ENCODE results near the gene CHRM4.
"Not testable (repeated sequence)": the region's sequence is repeated elsewhere in the genome, so short reads cannot be mapped to it uniquely, and the experiment has no call there.

CHRM4 gene

GRCh38 chr11:46381819-46382645, 9.5 kb downstream of the CHRM4 start:
- DNase-seq = no peak

GRCh38 chr11:46381048-46381818, 10.3 kb downstream of the CHRM4 start, which contains the start of gene MDK:
Gene MDK (plus strand): TSS chr11:46381669. CDS start chr11:46382058, 389 bp downstream.
- no peak for DNase-seq

- DNase-seq = no peak
Observed at GRCh38 chr11:46380340-46381047, 11.1 kb downstream of the CHRM4 start.

GRCh38 chr11:46379482-46380293, 11.9 kb downstream of the CHRM4 start:
- DNase-seq = not testable (repeated sequence)

- no peak for DNase-seq
Observed at GRCh38 chr11:46378811-46379481, 12.6 kb downstream of the CHRM4 start.

- no peak for DNase-seq
Observed at GRCh38 chr11:46378296-46378695, 13.3 kb downstream of the CHRM4 start.

- no peak for DNase-seq
Observed at GRCh38 chr11:46377831-46378230, 13.7 kb downstream of the CHRM4 start.

- DNase-seq = no peak
Observed at GRCh38 chr11:46377290-46377689, 14.3 kb downstream of the CHRM4 start.

- no peak for DNase-seq
Observed at GRCh38 chr11:46376258-46377050, 15.1 kb downstream of the CHRM4 start.

GRCh38 chr11:46375392-46376101, 16.0 kb downstream of the CHRM4 start:
- no peak for DNase-seq

GRCh38 chr11:46374815-46375214, 16.8 kb downstream of the CHRM4 start:
- DNase-seq = no peak

- no peak for DNase-seq
Observed at GRCh38 chr11:46373787-46374740, 17.5 kb downstream of the CHRM4 start.

GRCh38 chr11:46372501-46372900, 19.1 kb downstream of the CHRM4 start:
- not testable (repeated sequence) for DNase-seq

GRCh38 chr11:46372086-46372485, 19.5 kb downstream of the CHRM4 start:
- DNase-seq = no peak

- not testable (repeated sequence) for DNase-seq
Observed at GRCh38 chr11:46371262-46371661, 20.3 kb downstream of the CHRM4 start.

- DNase-seq = no peak
Observed at GRCh38 chr11:46370253-46370652, 21.3 kb downstream of the CHRM4 start.

GRCh38 chr11:46369458-46370152, 22.0 kb downstream of the CHRM4 start:
- DNase-seq = no peak

GRCh38 chr11:46367916-46368267, 23.7 kb downstream of the CHRM4 start:
- no peak for DNase-seq
